Smooth muscle cell (in vitro differentiated cells): ENCODE results near the gene FGF18. TPM values are rescaled to one million over a fixed set of nuclear protein-coding genes. Genes with fewer than 3 reads are reported as not detected.

ENCODE experiments used
- DNase-seq: peaks from one replicate; lab custom pipeline; 2025; ENCODE audit not compliant: unreplicated experiment; lab: John Stamatoyannopoulos, UW
- H2AFZ ChIP-seq: fragments of 200-600 bp; sonication (generic); 2 replicates; pipeline ENCODE4 v1.6.0; 2016; ENCODE audit warnings: antibody characterized with exemption, low read depth, mild to moderate bottlenecking
- H3F3A ChIP-seq: fragments of 200-600 bp; sonication (generic); 2 replicates; pipeline ENCODE4 v1.6.0; 2017; ENCODE audit warnings: antibody characterized with exemption, low read depth
- H3K27ac ChIP-seq: fragments of 200-600 bp; sonication (generic); 2 replicates; pipeline ENCODE4 v1.5.1; 2016; ENCODE audit warnings: low read depth, mild to moderate bottlenecking
- H3K27me3 ChIP-seq: fragments of 200-600 bp; sonication (generic); 2 replicates; pipeline ENCODE4 v1.6.1; 2016; ENCODE audit warnings: low read depth, mild to moderate bottlenecking
- H3K36me3 ChIP-seq: fragments of 200-600 bp; sonication (generic); 2 replicates; pipeline ENCODE4 v1.5.1; 2016; ENCODE audit warnings: low read depth
- H3K4me1 ChIP-seq: fragments of 200-600 bp; sonication (generic); 2 replicates; pipeline ENCODE4 v1.5.1; 2016; ENCODE audit warnings: low read depth
- H3K4me2 ChIP-seq: fragments of 200-600 bp; sonication (generic); 2 replicates; pipeline ENCODE4 v1.6.0; 2016; ENCODE audit warnings: mild to moderate bottlenecking
- H3K4me3 ChIP-seq: fragments of 200-600 bp; sonication (generic); 2 replicates; pipeline ENCODE4 v1.5.1; 2016; ENCODE audit warnings: mild to moderate bottlenecking
- H3K79me2 ChIP-seq: fragments of 200-600 bp; sonication (generic); 2 replicates; pipeline ENCODE4 v1.6.0; 2016; ENCODE audit warnings: low read depth, mild to moderate bottlenecking
- H3K9ac ChIP-seq: fragments of 200-600 bp; sonication (generic); 2 replicates; pipeline ENCODE4 v1.6.0; 2016; ENCODE audit warnings: low read depth
- H3K9me3 ChIP-seq: fragments of 200-600 bp; sonication (generic); replicated peaks from 2 replicates; pipeline ENCODE4 v1.5.1; 2016; ENCODE audit warnings: low read depth
- H4K20me1 ChIP-seq: fragments of 200-600 bp; sonication (generic); 2 replicates; pipeline ENCODE4 v1.6.0; 2016; ENCODE audit warnings: low read depth
- WGBS: methylation state at CpG from one replicate; pipeline ENCODE4 v1.1.7; 2016; ENCODE audit warnings: low lambda C conversion rate; 5-methylcytosine and 5-hydroxymethylcytosine counted together
- polyA plus RNA-seq: library from polyadenylated mRNA; unstranded; fragments of >200 nt; fragmentation: Nextera tagmentation; extraction: Ambion mirVana; gene quantifications from 2 replicates; pipeline ENCODE4 v1.2.1, GENCODE V29; 2016
- total RNA-seq: library from RNA; depleted of rRNA; stranded (reverse); fragments of >200 nt; gene quantifications from 2 replicates; pipeline ENCODE4 v1.2.3, GENCODE V29; 2014
- TF ChIP-seq, protein P1 (sequence below): fragments of 200-600 bp; sonication (generic); IDR thresholded peaks from 2 replicates; pipeline ENCODE4 v1.5.1; 2017; ENCODE audit warnings: borderline replicate concordance, mild to moderate bottlenecking, antibody characterized with exemption; ENCODE audit not compliant: insufficient read depth, poor library complexity, severe bottlenecking

The FGF18 gene
- total and polyA plus RNA-seq, 2 experiments from 2014 or later, result 0.21 TPM; not detected in 1

DNA sequence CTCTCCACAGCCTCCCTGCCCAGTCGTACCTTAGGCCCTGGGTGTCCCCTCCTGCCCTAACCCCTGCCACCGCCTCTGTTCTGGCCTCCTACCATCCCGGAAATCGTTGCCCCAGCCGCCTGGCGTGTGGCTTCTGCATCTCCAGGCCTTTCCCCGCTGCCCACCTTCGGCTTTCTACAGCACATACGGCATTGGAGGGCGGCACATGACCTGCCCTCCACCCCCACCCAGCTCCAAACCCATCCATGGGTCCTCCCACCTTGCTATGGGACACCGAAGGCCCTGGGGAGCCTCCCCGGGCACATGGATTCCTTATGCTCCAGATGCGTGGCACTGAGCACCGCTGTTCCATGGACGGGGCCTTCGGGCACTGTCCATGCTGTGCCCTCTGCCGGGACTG is 32.0 kb downstream of the FGF18 start:
- DNase-seq, result no peak
- Histone ChIP-seq H3K9me3 (no peaks in the 10 kb centered on the region), H3K27ac (no peak overlapping the region), H3K4me3 (peak overlapping the region; percentile 56), H3K4me2 (peak overlapping the region; percentile 89), H4K20me1 (no peaks in the 10 kb centered on the region), H3K79me2 (no peaks in the 10 kb centered on the region), H3K27me3 (no peaks in the 10 kb centered on the region), H3K36me3 (no peaks in the 10 kb centered on the region), H3K9ac (peak overlapping the region; percentile 98), H2AFZ (no peak overlapping the region), H3F3A (no peaks in the 10 kb centered on the region), H3K4me1 (peaks cover 5% of the 10 kb centered on the region)
- TF ChIP-seq, protein P1, sequence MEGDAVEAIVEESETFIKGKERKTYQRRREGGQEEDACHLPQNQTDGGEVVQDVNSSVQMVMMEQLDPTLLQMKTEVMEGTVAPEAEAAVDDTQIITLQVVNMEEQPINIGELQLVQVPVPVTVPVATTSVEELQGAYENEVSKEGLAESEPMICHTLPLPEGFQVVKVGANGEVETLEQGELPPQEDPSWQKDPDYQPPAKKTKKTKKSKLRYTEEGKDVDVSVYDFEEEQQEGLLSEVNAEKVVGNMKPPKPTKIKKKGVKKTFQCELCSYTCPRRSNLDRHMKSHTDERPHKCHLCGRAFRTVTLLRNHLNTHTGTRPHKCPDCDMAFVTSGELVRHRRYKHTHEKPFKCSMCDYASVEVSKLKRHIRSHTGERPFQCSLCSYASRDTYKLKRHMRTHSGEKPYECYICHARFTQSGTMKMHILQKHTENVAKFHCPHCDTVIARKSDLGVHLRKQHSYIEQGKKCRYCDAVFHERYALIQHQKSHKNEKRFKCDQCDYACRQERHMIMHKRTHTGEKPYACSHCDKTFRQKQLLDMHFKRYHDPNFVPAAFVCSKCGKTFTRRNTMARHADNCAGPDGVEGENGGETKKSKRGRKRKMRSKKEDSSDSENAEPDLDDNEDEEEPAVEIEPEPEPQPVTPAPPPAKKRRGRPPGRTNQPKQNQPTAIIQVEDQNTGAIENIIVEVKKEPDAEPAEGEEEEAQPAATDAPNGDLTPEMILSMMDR, result no peak
- WGBS, result 90% methylated on average over 17 of the region's 17 CpGs

DNA sequence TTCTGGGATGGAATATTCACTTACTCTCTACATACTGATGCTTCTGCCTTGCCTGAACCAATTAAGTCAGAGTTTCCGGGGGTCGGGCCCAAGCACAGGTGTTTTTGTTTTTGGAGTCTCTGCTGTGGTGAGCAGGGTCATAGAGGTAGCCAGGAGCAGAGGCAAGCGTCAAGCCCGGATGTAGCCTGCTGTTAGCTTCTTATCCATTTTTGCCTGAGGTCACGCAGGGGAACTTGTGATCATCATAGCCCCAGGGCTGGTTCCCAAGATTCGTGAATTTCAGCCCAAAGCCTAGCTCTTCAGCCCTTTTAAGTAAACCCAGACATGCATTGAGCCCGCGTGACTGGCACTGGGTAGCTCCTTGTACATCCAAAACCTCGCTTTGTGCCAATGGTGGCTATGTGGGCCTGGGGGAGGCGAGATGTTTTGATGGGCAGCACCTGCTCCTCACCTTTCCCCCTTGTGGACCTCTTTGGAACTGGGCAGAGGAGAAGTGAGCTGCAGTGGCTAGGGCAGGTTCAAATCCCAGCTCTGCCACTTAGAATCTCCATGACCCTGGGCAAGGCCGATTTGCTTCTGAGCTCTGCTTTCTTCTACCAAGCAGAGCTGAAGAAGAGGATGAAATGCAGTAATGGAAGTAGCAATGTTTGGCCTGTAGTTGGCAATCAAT is 33.7 kb downstream of the FGF18 start:
- Histone ChIP-seq H3K4me3 (no peak overlapping the region), H3K27ac (no peak overlapping the region), H3F3A (no peaks in the 10 kb centered on the region), H2AFZ (no peak overlapping the region), H3K27me3 (no peaks in the 10 kb centered on the region), H3K9me3 (no peaks in the 10 kb centered on the region), H3K9ac (no peak overlapping the region), H3K4me2 (no peak overlapping the region), H3K79me2 (no peaks in the 10 kb centered on the region), H3K36me3 (no peaks in the 10 kb centered on the region), H3K4me1 (peaks cover 5% of the 10 kb centered on the region), H4K20me1 (no peaks in the 10 kb centered on the region)
- 90% methylated on average over 11 of the region's 11 CpGs for WGBS
- no peak for DNase-seq
- TF ChIP-seq, protein P1, result no peak

DNA sequence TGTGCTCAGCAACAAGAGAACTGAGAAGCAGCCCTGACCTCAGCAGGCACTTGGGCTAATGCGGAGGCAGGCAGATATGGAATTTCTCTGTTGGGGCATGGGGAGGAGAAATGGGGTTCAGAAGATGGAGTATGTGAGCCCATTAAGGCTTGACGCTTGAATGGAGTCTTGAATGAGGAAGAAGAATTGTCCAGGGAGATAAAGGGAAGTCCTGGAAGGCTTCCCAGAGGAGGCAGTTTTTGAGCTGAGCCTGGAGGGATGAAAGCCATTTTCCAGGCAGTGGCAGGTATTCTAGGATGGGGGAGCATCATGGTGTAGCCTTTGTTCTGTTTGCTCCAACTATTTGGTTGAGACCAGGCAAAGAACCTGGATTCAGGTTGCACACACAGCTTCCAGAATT is 34.5 kb downstream of the FGF18 start:
- 94% methylated on average over 2 of the region's 2 CpGs for WGBS
- TF ChIP-seq, protein P1, result no peak

DNA sequence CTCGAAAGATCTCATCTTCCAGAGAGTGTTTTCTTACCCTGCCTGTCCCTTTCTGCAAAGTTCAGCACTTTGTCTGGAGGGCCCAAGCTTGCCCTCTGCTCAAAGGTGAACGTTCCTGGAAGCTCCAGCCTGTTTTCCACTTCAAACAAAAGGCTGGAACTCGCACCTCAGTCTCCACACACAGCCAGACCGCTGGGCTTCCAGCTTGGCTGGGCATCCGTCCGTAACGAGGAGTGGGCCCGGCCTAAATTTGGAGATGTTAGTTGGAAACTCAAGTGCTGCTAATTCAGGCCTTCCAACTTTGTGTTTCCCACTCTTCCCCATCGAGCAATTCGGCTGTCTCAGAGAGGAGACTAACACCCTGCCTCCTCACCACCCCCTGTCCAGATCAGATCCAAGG is 35.1 kb downstream of the FGF18 start:
- H3K27me3 ChIP-seq, result no peaks in the 10 kb centered on the region
- no peaks in the 10 kb centered on the region for H3K9me3 ChIP-seq
- no peak overlapping the region for H2AFZ ChIP-seq
- H3K9ac ChIP-seq, result no peak overlapping the region
- TF ChIP-seq, protein P1, result no peak
- H4K20me1 ChIP-seq, result no peaks in the 10 kb centered on the region
- H3K36me3 ChIP-seq, result no peaks in the 10 kb centered on the region
- no peak for DNase-seq
- no peaks in the 10 kb centered on the region for H3K79me2 ChIP-seq
- no peak overlapping the region for H3K4me3 ChIP-seq
- WGBS, result 88% methylated on average over 10 of the region's 10 CpGs
- peaks cover 5% of the 10 kb centered on the region for H3K4me1 ChIP-seq
- H3K4me2 ChIP-seq, result no peak overlapping the region
- H3F3A ChIP-seq, result no peaks in the 10 kb centered on the region
- H3K27ac ChIP-seq, result no peak overlapping the region

More for the DNA sequence above, 34.5 kb downstream of the FGF18 start:
- Histone ChIP-seq H4K20me1 (no peaks in the 10 kb centered on the region), H3F3A (no peaks in the 10 kb centered on the region), H3K4me2 (no peak overlapping the region), H2AFZ (no peak overlapping the region), H3K9me3 (no peaks in the 10 kb centered on the region), H3K9ac (no peak overlapping the region), H3K79me2 (no peaks in the 10 kb centered on the region), H3K36me3 (no peaks in the 10 kb centered on the region), H3K27me3 (no peaks in the 10 kb centered on the region), H3K27ac (no peak overlapping the region), H3K4me1 (peaks cover 5% of the 10 kb centered on the region), H3K4me3 (no peak overlapping the region)
- no peak for DNase-seq
